ENCODE results near the gene COX19.
A peak's percentile ranks its signal among the peaks of the same experiment; 100 is the strongest.

COX19 gene

GRCh38 chr7:935874-936385 lies 39.4 kb downstream of the COX19 start:
- TF ChIP-seq, protein P1, sequence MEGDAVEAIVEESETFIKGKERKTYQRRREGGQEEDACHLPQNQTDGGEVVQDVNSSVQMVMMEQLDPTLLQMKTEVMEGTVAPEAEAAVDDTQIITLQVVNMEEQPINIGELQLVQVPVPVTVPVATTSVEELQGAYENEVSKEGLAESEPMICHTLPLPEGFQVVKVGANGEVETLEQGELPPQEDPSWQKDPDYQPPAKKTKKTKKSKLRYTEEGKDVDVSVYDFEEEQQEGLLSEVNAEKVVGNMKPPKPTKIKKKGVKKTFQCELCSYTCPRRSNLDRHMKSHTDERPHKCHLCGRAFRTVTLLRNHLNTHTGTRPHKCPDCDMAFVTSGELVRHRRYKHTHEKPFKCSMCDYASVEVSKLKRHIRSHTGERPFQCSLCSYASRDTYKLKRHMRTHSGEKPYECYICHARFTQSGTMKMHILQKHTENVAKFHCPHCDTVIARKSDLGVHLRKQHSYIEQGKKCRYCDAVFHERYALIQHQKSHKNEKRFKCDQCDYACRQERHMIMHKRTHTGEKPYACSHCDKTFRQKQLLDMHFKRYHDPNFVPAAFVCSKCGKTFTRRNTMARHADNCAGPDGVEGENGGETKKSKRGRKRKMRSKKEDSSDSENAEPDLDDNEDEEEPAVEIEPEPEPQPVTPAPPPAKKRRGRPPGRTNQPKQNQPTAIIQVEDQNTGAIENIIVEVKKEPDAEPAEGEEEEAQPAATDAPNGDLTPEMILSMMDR (IDR thresholded peaks at IDR 0.05), result no peak
- Histone ChIP-seq H3K27ac (no peak overlapping the region), H3K4me3 (no peak overlapping the region)
- no peak for DNase-seq (ENCODE audit: low spot score)

DNA sequence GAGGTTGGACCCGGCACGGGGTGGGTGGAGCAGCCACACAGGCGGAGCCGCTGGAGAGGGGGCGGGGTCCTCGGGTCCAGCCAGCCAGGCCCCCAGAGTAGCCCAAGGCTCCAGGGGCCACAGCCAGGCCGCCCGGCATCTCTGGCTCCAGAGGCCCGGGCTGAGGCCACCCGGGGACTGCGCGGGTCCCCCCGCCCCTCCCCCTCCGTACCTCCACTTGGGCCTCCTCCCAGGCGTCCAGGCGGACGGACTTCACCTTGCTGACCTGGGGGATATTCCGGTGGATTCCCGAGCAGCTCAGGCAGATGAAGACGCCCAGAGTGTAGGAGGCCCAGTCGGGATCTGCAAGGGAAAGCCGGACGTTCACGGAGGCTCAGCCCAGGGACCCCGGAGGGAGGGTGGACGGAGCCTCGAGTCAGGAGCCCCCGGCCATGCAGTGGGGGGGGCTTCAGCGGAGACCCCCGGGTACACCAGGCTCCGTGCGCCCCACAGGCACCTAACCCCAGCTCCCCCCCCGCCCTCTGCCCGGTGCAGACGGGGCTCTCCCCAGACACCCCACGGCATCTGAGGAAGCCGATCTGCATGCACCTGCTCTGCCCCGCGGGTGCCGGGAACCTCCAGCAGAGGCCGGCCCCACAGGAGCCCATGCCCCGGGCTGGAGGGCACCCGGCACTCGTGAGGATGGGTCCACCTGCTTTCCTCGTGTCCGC lies 40.0 kb downstream of the COX19 start:
- Histone ChIP-seq H3K27ac (no peak overlapping the region), H3K4me3 (no peak overlapping the region)
- DNase-seq (ENCODE audit: low spot score), result no peak
- TF ChIP-seq, protein P1 (IDR thresholded peaks at IDR 0.05), result no peak

GRCh38 chr7:934469-935163 lies 40.7 kb downstream of the COX19 start:
- TF ChIP-seq, protein P1 (IDR thresholded peaks at IDR 0.05), result no peak
- no peak overlapping the region for H3K27ac ChIP-seq
- H3K4me3 ChIP-seq, result no peak overlapping the region
- DNase-seq (ENCODE audit: low spot score), result no peak

DNA sequence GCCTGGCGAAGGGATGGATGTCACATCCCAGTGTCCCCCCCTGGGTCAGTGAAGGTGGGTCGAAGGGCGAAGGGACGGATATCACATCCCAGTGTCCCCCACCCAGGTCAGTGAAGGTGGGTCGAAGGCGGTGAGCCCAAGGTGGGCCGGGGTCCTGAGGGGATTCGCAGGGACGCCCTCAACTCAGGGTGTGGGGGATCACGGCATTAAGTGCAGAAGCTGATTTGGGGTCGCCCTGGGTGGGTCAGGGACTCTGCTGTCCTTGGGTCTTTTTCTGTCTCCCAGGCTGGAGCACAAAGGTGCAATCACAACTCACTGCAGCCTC lies 42.7 kb downstream of the COX19 start:
- no peak overlapping the region for H3K4me3 ChIP-seq
- H3K27ac ChIP-seq, result no peak overlapping the region
- no peak for DNase-seq (ENCODE audit: low spot score)
- TF ChIP-seq, protein P1 (IDR thresholded peaks at IDR 0.05), result no peak

DNA sequence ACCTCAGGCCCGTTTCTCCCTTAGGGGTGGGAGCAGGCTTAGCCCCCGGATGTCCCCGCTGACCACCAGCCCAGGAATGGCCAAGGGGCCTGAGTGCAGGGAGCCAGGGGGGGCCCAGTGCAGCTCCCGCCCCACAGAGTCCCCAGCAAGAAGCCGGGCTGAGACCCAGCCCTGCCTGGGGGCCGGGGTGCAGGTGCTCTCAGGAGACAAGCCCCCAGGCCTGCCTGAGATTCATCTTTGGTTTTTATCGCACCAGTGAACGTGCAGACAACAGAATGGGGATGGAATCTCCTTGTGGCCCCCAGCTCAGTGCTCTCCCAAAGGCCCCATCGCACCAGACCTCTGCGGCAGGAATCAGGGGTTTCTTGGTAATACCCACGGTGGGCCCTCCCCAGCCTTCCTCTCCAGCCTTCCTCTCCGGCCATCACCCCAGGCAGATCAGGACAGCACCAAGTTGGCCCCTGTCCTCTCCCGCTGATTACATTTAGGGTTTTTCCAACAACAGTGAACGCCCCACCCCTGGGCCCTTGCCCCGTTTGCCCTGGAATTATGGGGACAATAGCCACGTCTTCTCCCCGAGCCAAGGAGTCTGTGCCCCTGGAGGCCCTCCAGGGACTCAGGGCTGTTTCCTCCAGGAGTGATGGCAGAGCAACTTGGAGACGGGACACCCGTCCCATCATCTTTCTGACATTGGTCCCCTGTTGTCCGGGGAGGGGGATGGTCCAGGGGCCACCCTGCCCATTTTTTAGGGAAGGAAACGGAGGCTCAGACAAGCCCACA lies 43.3 kb downstream of the COX19 start:
- TF ChIP-seq, protein P1 (IDR thresholded peaks at IDR 0.05), result no peak
- no peak overlapping the region for H3K4me3 ChIP-seq
- no peak overlapping the region for H3K27ac ChIP-seq
- DNase-seq (ENCODE audit: low spot score), result no peak

DNA sequence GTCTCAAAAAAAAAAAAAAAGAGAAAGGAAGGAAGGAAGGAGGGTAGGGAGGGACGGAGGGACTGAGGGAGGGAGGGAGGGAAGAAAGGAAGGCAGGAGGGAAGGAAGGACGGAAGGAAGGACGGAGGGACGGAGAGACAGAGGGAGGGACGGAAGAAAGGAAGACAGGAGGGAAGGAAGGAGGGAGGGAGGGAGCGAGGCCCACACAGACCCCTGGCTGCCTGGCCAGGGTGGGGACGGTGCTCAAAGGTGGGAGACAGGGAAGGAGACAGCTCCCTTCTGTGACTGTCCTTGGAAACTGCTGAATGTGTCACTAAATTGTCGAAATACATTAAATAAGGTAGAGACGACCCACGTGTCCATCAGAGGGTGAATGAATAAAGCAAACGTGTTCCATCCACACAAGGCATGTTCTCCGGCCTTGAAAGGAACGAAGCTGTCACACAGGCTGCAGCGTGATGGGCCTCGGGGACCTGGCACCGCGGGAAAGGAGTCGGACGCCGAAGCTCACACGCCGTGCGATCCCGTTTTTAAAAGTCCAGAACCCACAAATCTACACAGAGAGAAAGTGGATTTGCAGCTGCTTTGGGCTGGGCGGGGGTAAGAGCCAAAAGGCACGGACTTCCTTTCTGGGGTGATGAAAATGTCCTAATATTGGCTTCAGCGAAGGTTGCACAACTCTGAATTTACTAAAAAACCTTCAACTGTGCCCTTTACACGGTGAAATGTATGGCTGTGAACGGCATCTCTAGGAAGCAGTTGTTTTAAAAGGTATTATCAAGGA lies 44.2 kb downstream of the COX19 start:
- peak overlapping the region in 1 of 2 donors; percentile 16 for H3K27ac ChIP-seq
- TF ChIP-seq, protein P1 (IDR thresholded peaks at IDR 0.05), result no peak
- H3K4me3 ChIP-seq, result no peak overlapping the region
- DNase-seq (ENCODE audit: low spot score), result no peak

All from coronary artery (tissue), 2 donors.